Neural progenitor cell (in vitro differentiated cells): ENCODE data around the gene NFIX. TPM values are rescaled to one million over a fixed set of nuclear protein-coding genes. Genes with fewer than 3 reads are reported as not detected.
A peak's percentile ranks its signal among the peaks of the same experiment; 100 is the strongest.

Experiments used
- DNase-seq: peaks from one replicate; pipeline ENCODE4 v3.0.0-alpha.2; 2016; ENCODE audit warnings: low spot score
- H2AFZ ChIP-seq: fragments of 200-600 bp; sonication (generic); replicated peaks from 2 replicates; pipeline ENCODE4 v1.6.1; 2016; ENCODE audit warnings: antibody characterized with exemption
- H3F3A ChIP-seq: fragments of 200-600 bp; sonication (generic); 2 replicates; pipeline ENCODE4 v1.6.1; 2016; ENCODE audit warnings: antibody characterized with exemption, low read depth
- H3K27ac ChIP-seq: fragments of 200-600 bp; sonication (generic); 2 replicates; pipeline ENCODE4 v1.5.1; 2016; ENCODE audit warnings: mild to moderate bottlenecking
- H3K27me3 ChIP-seq: fragments of 200-600 bp; sonication (generic); 2 replicates; pipeline ENCODE4 v1.6.1; 2016; ENCODE audit warnings: mild to moderate bottlenecking, moderate library complexity
- H3K36me3 ChIP-seq: fragments of 200-600 bp; sonication (generic); 2 replicates; pipeline ENCODE4 v1.5.1; 2016
- H3K4me1 ChIP-seq: fragments of 200-600 bp; sonication (generic); 2 replicates; pipeline ENCODE4 v1.6.1; 2016; ENCODE audit warnings: mixed run types
- H3K4me2 ChIP-seq: fragments of 200-600 bp; sonication (generic); 2 replicates; pipeline ENCODE4 v1.6.1; 2016
- H3K4me3 ChIP-seq: fragments of 200-600 bp; sonication (generic); 2 replicates; pipeline ENCODE4 v1.5.1; 2016
- H3K79me2 ChIP-seq: fragments of 200-600 bp; sonication (generic); 2 replicates; pipeline ENCODE4 v1.6.1; 2016; ENCODE audit warnings: low read depth
- H3K9ac ChIP-seq: fragments of 200-600 bp; sonication (generic); 2 replicates; pipeline ENCODE4 v1.6.1; 2016
- H3K9me3 ChIP-seq: fragments of 200-600 bp; sonication (generic); 2 replicates; pipeline ENCODE4 v1.5.1; 2016; ENCODE audit warnings: low read depth
- H4K20me1 ChIP-seq: fragments of 200-600 bp; sonication (generic); 2 replicates; pipeline ENCODE4 v1.6.1; 2016; ENCODE audit warnings: low read depth
- H3K27ac Mint-ChIP-seq: 3 replicates; pipeline ENCODE4 v1.8.0; 2021; ENCODE audit warnings: mixed read lengths
- H3K27me3 Mint-ChIP-seq: 2 replicates; pipeline ENCODE4 v1.8.0; 2022; ENCODE audit warnings: low read depth, mild to moderate bottlenecking, inconsistent platforms, moderate library complexity, mixed read lengths; ENCODE audit not compliant: insufficient read depth
- H3K36me3 Mint-ChIP-seq: 3 replicates; pipeline ENCODE4 v1.8.0; 2021; ENCODE audit warnings: mixed read lengths
- H3K4me1 Mint-ChIP-seq: 3 replicates; pipeline ENCODE4 v1.8.0; 2021; ENCODE audit warnings: mixed read lengths
- H3K4me3 Mint-ChIP-seq: 3 replicates; pipeline ENCODE4 v1.8.0; 2021; ENCODE audit warnings: mild to moderate bottlenecking, moderate library complexity, mixed read lengths
- H3K9me3 Mint-ChIP-seq: 3 replicates; pipeline ENCODE4 v1.8.0; 2020; ENCODE audit warnings: mixed read lengths
- CTCF ChIP-seq: fragments of 200-600 bp; sonication (generic); IDR thresholded peaks from 2 replicates; pipeline ENCODE4 v1.5.1; 2017; ENCODE audit warnings: antibody characterized with exemption, mild to moderate bottlenecking
- EZH2 ChIP-seq: fragments of 200-600 bp; sonication (generic); IDR thresholded peaks from 2 replicates; pipeline ENCODE4 v1.6.1; 2017; ENCODE audit warnings: antibody characterized with exemption, mild to moderate bottlenecking, moderate library complexity
- EZH2phosphoT487 ChIP-seq: fragments of 200-600 bp; sonication (generic); IDR thresholded peaks from 2 replicates; pipeline ENCODE4 v1.6.1; 2017; ENCODE audit warnings: antibody characterized with exemption
- total RNA-seq: library from RNA; depleted of rRNA; stranded (reverse); fragments of >200 nt; gene quantifications from 2 replicates; pipeline ENCODE4 v1.2.3, GENCODE V29; 2015; ENCODE audit warnings: low replicate concordance

Gene NFIX
- total RNA-seq, 1 donor from 2014 or later: 0.06 TPM

- Histone ChIP-seq H3K27me3 (peaks cover 100% of the 10 kb centered on the region), H3K36me3 (no peaks in the 10 kb centered on the region), H3K79me2 (no peaks in the 10 kb centered on the region), H3K4me1 (no peaks in the 10 kb centered on the region), H4K20me1 (peaks cover 5% of the 10 kb centered on the region), H3K4me3 (peak overlapping the region; percentile 36), H3K9ac (no peak overlapping the region), H3K9me3 (no peaks in the 10 kb centered on the region), H2AFZ (peak overlapping the region; percentile 80), H3K27ac (no peak overlapping the region), H3F3A (peaks cover 6% of the 10 kb centered on the region), H3K4me2 (peak overlapping the region; percentile 76)
- no peak overlapping the region for H3K27ac Mint-ChIP-seq
- H3K27me3 Mint-ChIP-seq: peaks cover 21% of the 10 kb centered on the region
- H3K36me3 Mint-ChIP-seq: no peaks in the 10 kb centered on the region
- peak; percentile 91 for DNase-seq
- H3K4me1 Mint-ChIP-seq: peaks cover 13% of the 10 kb centered on the region
- H3K9me3 Mint-ChIP-seq: peaks cover 2% of the 10 kb centered on the region
- H3K4me3 Mint-ChIP-seq: no peak overlapping the region
- TF ChIP-seq EZH2: peak; percentile 38
- peak; percentile 87 for TF ChIP-seq CTCF
- TF ChIP-seq EZH2phosphoT487: no peak
Measured at GRCh38 chr19:12983542-12984142, 11.6 kb upstream of the NFIX start.

GRCh38 chr19:12984143-12984627, 11.1 kb upstream of the NFIX start:
- peaks cover 6% of the 10 kb centered on the region for H3F3A ChIP-seq
- H3K9me3 ChIP-seq: no peaks in the 10 kb centered on the region
- H3K36me3 ChIP-seq: no peaks in the 10 kb centered on the region
- no peaks in the 10 kb centered on the region for H3K79me2 ChIP-seq
- no peak overlapping the region for H3K4me2 ChIP-seq
- Mint-ChIP-seq H3K27me3 (peaks cover 17% of the 10 kb centered on the region), H3K4me3 (no peak overlapping the region), H3K27ac (no peak overlapping the region), H3K9me3 (peaks cover 2% of the 10 kb centered on the region), H3K4me1 (peaks cover 13% of the 10 kb centered on the region), H3K36me3 (no peaks in the 10 kb centered on the region)
- peaks cover 5% of the 10 kb centered on the region for H4K20me1 ChIP-seq
- no peak overlapping the region for H3K4me3 ChIP-seq
- H3K9ac ChIP-seq: no peak overlapping the region
- H3K27me3 ChIP-seq: peaks cover 100% of the 10 kb centered on the region
- no peak overlapping the region for H2AFZ ChIP-seq
- no peak for DNase-seq
- no peak overlapping the region for H3K27ac ChIP-seq
- no peaks in the 10 kb centered on the region for H3K4me1 ChIP-seq
- no peak for TF ChIP-seq EZH2
- TF ChIP-seq EZH2phosphoT487: no peak
- TF ChIP-seq CTCF: no peak

- no peak overlapping the region for H3K4me2 ChIP-seq
Measured at GRCh38 chr19:12984683-12985048, 10.6 kb upstream of the NFIX start.

More at GRCh38 chr19:12984683-12985048, 10.6 kb upstream of the NFIX start:
- Histone ChIP-seq H4K20me1 (peaks cover 5% of the 10 kb centered on the region), H3K27me3 (peaks cover 100% of the 10 kb centered on the region), H3K9me3 (no peaks in the 10 kb centered on the region), H3K4me3 (no peak overlapping the region), H3K4me1 (no peaks in the 10 kb centered on the region), H3K9ac (no peak overlapping the region), H2AFZ (no peak overlapping the region), H3K27ac (no peak overlapping the region), H3K36me3 (no peaks in the 10 kb centered on the region), H3K79me2 (no peaks in the 10 kb centered on the region), H3F3A (peaks cover 6% of the 10 kb centered on the region)
- no peak overlapping the region for H3K27ac Mint-ChIP-seq
- TF ChIP-seq EZH2: no peak
- TF ChIP-seq CTCF: no peak
- no peak for TF ChIP-seq EZH2phosphoT487
- H3K4me1 Mint-ChIP-seq: peaks cover 13% of the 10 kb centered on the region
- DNase-seq: no peak
- peak overlapping the region; percentile 72 for H3K4me3 Mint-ChIP-seq
- peaks cover 2% of the 10 kb centered on the region for H3K9me3 Mint-ChIP-seq
- peaks cover 16% of the 10 kb centered on the region for H3K27me3 Mint-ChIP-seq
- H3K36me3 Mint-ChIP-seq: no peaks in the 10 kb centered on the region
